K562 (cell line): ENCODE data around the gene TMEM126A. TPM values are rescaled to one million over a fixed set of nuclear protein-coding genes. Genes with fewer than 3 reads are reported as not detected.

ENCODE experiments used
- ADNP ChIP-seq: fragments of 200-800 bp; sonication (Bioruptor generic); IDR thresholded peaks from 2 replicates; pipeline ENCODE4 v1.6.1; 2016; ENCODE audit warnings: missing genetic modification characterization, missing compliant biosample characterization
- ETV1 ChIP-seq: fragments of 450-650 bp; conservative IDR thresholded peaks from 2 replicates; pipeline ENCODE4 v1.6.1; 2016; ENCODE audit warnings: missing genetic modification characterization, control low read depth, low read depth, missing compliant biosample characterization
- HDGF ChIP-seq: fragments of 450-650 bp; IDR thresholded peaks from 2 replicates; pipeline ENCODE4 v1.6.1; 2016
- MLLT1 ChIP-seq, 2 experiments: fragments of 450-650 bp; IDR thresholded peaks; 2 replicates each; pipeline ENCODE4 v1.6.1; 2016
- TRIM28 ChIP-seq: fragments of 450-650 bp; IDR thresholded peaks from 2 replicates; pipeline ENCODE4 v1.6.1; 2017
- polyA plus RNA-seq, 8 experiments: library from polyadenylated mRNA; depleted of rRNA in 4 of 8; stranded (reverse) in 5 of 8; unstranded in 3 of 8; fragments of >200 nt; fragmentation: Nextera tagmentation in 2 of 8; fragmentation: Illumina TruSeq in 1 of 8; extraction: Ambion mirVana in 2 of 8; extraction: Trizol in 1 of 8; gene quantifications; 2 replicates each; pipeline versions ENCODE4 v1.2.1 to v1.2.3, GENCODE V29; 2011 to 2014; ENCODE audit warnings: inconsistent platforms in 1 of 8, missing spikeins in 1 of 8
- total RNA-seq, 7 experiments: library from RNA; depleted of rRNA in 6 of 7; stranded (reverse); fragments of >200 nt in 6 of 7; fragmentation: Illumina TruSeq in 2 of 7; extraction: Trizol in 2 of 7; gene quantifications; 2 replicates each; pipeline versions ENCODE4 v1.2.1 to v1.2.3, GENCODE V29; 2011 to 2021; ENCODE audit warnings: low replicate concordance in 1 of 7
- TF ChIP-seq, protein P1 (sequence below): sonication (generic); formaldehyde crosslinking; IDR thresholded peaks from 2 replicates; pipeline ENCODE4 v1.8.1; 2023; ENCODE audit warnings: mild to moderate bottlenecking, missing genetic modification reagents

The TMEM126A gene
- total and polyA plus RNA-seq, 9 of the 15 experiments (the other 6 are each of a cell fraction or from before 2014, with no cell fraction given): 19.3 to 154 (median 56.3) TPM

GRCh38 chr11:85663080-85663752 lies 15.4 kb downstream of the TMEM126A start (continued):
- no peak for TF ChIP-seq TRIM28
- TF ChIP-seq, protein P1, sequence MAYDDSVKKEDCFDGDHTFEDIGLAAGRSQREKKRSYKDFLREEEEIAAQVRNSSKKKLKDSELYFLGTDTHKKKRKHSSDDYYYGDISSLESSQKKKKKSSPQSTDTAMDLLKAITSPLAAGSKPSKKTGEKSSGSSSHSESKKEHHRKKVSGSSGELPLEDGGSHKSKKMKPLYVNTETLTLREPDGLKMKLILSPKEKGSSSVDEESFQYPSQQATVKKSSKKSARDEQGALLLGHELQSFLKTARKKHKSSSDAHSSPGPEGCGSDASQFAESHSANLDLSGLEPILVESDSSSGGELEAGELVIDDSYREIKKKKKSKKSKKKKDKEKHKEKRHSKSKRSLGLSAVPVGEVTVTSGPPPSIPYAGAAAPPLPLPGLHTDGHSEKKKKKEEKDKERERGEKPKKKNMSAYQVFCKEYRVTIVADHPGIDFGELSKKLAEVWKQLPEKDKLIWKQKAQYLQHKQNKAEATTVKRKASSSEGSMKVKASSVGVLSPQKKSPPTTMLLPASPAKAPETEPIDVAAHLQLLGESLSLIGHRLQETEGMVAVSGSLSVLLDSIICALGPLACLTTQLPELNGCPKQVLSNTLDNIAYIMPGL (CRISPR knock-in tag): 0 out of 2 replicates have a peak, but pooled peaks have one; percentile 4
- TF ChIP-seq ADNP: no peak
- 0 out of 2 replicates have a peak, but pooled peaks have one; percentile 56 for TF ChIP-seq HDGF
- TF ChIP-seq ETV1: 0 out of 2 replicates have a peak, but pooled peaks have one; percentile 20
- TF ChIP-seq MLLT1 (IDR thresholded peaks at IDR 0.05): peak in 1 of 2 experiments; percentile 43; a peak in 2 of 4 replicates
